ENCODE results near the gene CD44.

GRCh38 chr11:35241531-35241930 lies 102.6 kb downstream of the CD44 start:
- TF ChIP-seq POLR2A (IDR thresholded peaks at IDR 0.05) (no peak), CTCF (IDR thresholded peaks at IDR 0.05 in 8 of 11, conservative IDR thresholded peaks at IDR 0.05 in 3 of 11) (no peak)
